ENCODE data around the gene MAPK10. TPM values are rescaled to one million over a fixed set of nuclear protein-coding genes. Genes with fewer than 3 reads are reported as not detected.

MAPK10 gene
- total RNA-seq, 1 experiment from 2014 or later = 3.8 TPM

DNA sequence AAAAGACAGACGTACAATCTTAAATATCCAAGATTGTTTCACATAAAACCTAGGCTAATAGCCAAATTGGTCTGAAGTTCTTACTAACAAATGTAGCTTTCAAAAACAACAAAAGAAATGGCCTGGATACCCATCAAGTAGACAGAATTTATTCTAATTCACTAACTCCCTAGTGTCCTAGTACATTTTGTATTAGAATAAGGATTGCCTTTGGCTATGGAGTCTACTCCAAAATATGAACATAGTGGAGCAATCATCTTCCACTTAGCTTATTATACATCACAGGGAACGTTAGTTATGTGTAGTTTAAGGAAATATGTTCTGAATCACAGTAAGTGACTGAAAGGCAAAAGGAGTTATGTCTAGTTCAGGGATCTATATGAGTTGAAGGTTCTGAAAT lies 81.7 kb downstream of the MAPK10 start:
- DNase-seq (ENCODE audit: low spot score) = no peak

GRCh38 chr4:86274642-86275041 lies 85.2 kb downstream of the MAPK10 start:
- no peak for DNase-seq (ENCODE audit: low spot score)

- no peak for DNase-seq (ENCODE audit: low spot score)
Observed at GRCh38 chr4:86272669-86273068, 87.2 kb downstream of the MAPK10 start.

DNA sequence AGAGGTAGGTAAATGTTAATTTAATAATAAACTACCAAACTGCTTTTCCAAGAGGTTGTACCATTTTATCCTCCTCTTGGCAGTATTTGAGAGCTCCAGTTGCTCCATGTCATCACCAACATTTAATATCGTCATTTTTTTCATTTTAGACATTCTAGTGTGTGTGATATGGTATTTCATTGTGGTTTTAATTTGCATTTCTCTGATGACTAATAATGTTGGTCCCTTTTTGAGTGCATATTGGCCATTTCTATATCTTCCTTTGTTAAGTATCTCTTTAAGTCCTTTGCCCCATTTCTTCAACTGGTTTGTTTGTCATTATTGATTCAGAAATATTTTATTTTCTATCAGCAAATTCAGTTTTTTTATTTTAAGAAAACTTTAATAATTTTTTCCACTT lies 88.8 kb downstream of the MAPK10 start:
- DNase-seq (ENCODE audit: low spot score) = no peak

- DNase-seq (ENCODE audit: low spot score) = no peak
Observed at GRCh38 chr4:86269354-86269753, 90.5 kb downstream of the MAPK10 start.

GRCh38 chr4:86264241-86264640 lies 95.6 kb downstream of the MAPK10 start:
- DNase-seq (ENCODE audit: low spot score) = no peak

GRCh38 chr4:86261636-86262035 lies 98.2 kb downstream of the MAPK10 start:
- no peak for DNase-seq (ENCODE audit: low spot score)

DNA sequence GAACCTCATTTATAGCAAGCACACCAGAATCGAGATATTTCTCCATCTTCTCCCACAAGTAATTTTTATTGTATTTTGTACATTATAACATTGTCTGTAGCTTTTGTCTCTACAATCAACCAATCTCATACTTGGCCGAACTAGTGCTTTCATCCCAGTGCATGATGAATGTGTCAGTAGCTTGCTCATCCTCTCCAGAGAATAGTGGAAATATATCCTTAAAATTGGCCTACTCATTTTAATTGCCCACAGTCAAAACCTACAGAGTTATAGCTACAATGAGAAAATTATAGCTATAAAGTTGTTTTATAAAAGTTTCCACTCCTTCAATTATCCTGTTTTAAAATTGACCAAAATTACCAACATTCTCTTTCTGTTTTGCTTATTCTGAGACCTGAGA lies 103.8 kb downstream of the MAPK10 start:
- DNase-seq (ENCODE audit: low spot score) = no peak

- DNase-seq (ENCODE audit: low spot score) = no peak
Observed at GRCh38 chr4:86250619-86251018, 109.2 kb downstream of the MAPK10 start.

DNA sequence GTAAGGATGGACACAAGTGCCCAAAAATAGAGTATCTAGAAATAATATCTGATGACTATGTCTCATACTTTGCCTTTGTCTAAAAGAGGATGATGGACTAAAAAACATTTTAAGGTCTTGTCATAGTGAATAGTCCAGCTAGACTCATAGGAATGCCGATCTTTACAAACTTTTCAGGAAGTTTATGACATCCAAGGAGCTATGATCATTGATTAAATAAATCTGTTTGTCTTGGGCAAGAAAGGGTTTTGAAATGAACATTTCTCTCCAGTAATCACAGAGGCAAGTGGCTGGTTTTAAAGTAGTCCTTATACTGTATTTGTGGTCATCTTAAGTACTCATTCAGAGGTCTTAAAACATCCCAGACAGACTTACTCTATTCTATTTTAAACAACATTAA lies 109.8 kb downstream of the MAPK10 start:
- no peak for DNase-seq (ENCODE audit: low spot score)

- no peak for DNase-seq (ENCODE audit: low spot score)
Observed at GRCh38 chr4:86249074-86249473, 110.8 kb downstream of the MAPK10 start.

DNA sequence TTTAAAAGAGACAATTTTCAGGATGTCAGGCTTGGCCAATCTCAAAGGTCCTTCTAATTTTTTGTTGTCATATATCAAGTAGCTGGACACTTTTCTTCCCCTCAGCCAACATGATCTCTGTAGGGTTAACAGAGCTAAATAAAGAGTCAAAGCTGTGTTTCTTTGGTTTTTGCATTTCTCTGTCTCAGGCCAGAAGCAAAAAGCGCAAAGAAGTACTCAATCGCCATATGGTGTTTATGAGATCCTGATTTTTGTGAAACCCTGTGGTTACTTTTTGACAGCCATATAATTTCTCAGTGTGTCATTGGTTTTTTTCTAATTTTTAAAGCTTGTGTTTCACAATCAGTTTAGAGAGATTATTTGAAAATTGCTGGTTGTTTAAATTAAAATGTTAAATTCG lies 111.9 kb downstream of the MAPK10 start:
- no peak for DNase-seq (ENCODE audit: low spot score)

- no peak for DNase-seq (ENCODE audit: low spot score)
Observed at GRCh38 chr4:86247320-86247719, 112.5 kb downstream of the MAPK10 start.

DNA sequence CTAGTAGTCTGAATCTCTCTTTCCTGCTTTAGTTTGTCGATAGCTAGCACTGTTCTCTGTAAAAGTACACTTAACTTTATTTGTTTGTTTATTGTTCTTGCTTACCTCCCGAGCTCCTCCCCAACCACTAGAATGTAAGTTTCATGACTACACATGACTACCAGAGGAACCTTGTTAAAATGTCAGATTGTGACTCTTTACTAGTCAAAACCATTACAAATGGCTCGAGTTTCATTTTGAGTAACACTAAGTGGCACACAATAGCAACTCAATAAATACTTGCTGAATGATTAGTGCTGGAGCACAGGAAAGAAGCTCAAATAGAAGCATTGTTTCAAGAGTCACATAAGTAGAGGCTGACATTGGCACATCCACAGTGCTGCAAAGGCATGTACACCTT lies 116.1 kb downstream of the MAPK10 start:
- DNase-seq (ENCODE audit: low spot score) = no peak

GRCh38 chr4:86242677-86243076 lies 117.2 kb downstream of the MAPK10 start:
- DNase-seq (ENCODE audit: low spot score) = no peak

DNA sequence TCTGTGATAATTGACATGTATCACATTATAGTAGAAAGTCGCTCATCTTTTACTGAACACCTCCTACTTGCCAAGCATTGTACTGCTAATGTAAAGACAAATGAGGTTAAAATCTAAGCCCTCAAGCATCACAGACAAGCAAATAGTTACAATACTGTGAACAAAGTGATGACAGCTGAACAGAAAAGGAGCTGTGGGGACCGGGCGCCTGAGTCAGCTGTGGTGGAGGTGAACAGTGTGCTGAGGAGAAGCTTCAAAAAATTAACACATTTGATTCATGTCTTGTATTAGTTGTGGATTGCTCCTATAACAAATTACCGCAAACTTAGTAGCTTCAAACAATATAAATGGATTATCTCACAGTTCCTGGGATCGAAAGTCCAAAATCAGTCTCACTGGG lies 124.3 kb downstream of the MAPK10 start:
- DNase-seq (ENCODE audit: low spot score) = no peak

GRCh38 chr4:86233681-86234080 lies 126.2 kb downstream of the MAPK10 start:
- no peak for DNase-seq (ENCODE audit: low spot score)

DNA sequence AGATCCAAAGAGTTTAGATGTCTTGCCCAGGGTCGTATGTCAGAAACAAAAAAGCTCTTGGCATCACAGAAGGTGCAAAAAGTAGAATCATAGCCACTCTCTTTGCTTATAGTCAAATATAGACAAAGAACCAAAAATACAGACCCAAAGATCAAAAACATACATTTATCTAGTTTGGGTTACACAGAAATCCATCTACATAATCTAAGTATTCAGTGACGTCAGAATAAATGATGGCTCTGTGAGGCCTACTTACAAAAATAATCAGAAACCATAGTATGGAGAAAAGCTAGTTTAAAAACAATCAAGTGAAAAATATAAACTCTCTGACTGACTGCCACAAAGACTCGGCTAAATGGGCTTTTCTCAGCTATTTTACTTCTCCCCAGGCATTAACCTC lies 126.8 kb downstream of the MAPK10 start:
- no peak for DNase-seq (ENCODE audit: low spot score)

GRCh38 chr4:86223472-86223871 lies 136.4 kb downstream of the MAPK10 start:
- peak; percentile 61 for DNase-seq (ENCODE audit: low spot score)

DNA sequence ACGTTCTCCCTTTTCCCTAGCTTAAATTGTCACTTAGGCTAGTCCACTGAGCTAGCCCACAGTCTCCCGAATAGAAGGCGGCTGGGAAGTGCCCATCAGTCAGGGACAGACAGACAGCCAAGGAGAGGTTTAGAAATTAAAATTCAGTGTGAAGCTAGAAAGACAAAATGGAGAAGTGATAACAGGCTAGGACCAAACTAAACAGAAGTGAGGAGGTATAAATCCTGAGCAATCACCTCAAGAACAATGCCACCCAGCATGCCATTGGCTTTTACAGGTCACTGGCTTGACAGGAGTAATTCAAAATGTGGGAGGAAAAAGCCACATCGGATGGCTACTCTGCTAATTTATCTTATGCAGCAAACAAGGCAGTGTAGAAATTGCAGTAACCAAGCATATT lies 138.9 kb downstream of the MAPK10 start:
- no peak for DNase-seq (ENCODE audit: low spot score)

- DNase-seq (ENCODE audit: low spot score) = peak; percentile 21
Observed at GRCh38 chr4:86220121-86220520, 139.7 kb downstream of the MAPK10 start.

GRCh38 chr4:86218746-86219473 lies 140.9 kb downstream of the MAPK10 start:
- DNase-seq (ENCODE audit: low spot score) = peak; percentile 43

GRCh38 chr4:86203176-86203575 lies 156.7 kb downstream of the MAPK10 start:
- DNase-seq (ENCODE audit: low spot score) = no peak

GRCh38 chr4:86185659-86186058 lies 174.2 kb downstream of the MAPK10 start:
- DNase-seq (ENCODE audit: low spot score) = no peak
